Bone marrow (tissue), 2 donors: ENCODE results near the gene SLC14A1.
A peak's percentile ranks its signal among the peaks of the same experiment; 100 is the strongest.

ENCODE experiments used
- DNase-seq, 2 donors: peaks; one replicate each; lab custom pipeline; 2025; lab: John Stamatoyannopoulos, UW

The SLC14A1 gene

GRCh38 chr18:45723567-45724355 lies at the start of gene SLC14A1:
Gene SLC14A1, plus strand, starts transcription at chr18:45724181. Its CDS starts 6,140 bp downstream, at chr18:45730321.
- no peak for DNase-seq

GRCh38 chr18:45677276-45677807 lies 46.6 kb upstream of the SLC14A1 start:
- no peak for DNase-seq

- DNase-seq, result no peak
These were observed 45.5 kb upstream of the SLC14A1 start for GRCh38 chr18:45678441-45678840.

GRCh38 chr18:45678850-45679249 lies 45.1 kb upstream of the SLC14A1 start:
- DNase-seq, result peak in 1 of 2 donors; percentile 6

- no peak for DNase-seq
These were observed 43.8 kb upstream of the SLC14A1 start for GRCh38 chr18:45680066-45680690.

- DNase-seq, result no peak
These were observed 41.8 kb upstream of the SLC14A1 start for GRCh38 chr18:45682181-45682580.

GRCh38 chr18:45684341-45685115 lies 39.5 kb upstream of the SLC14A1 start:
- no peak for DNase-seq

GRCh38 chr18:45686891-45687611 lies 36.9 kb upstream of the SLC14A1 start:
- DNase-seq, result peak in 1 of 2 donors; percentile 89

- DNase-seq, result no peak
These were observed 36.4 kb upstream of the SLC14A1 start for GRCh38 chr18:45687621-45688020.

- no peak for DNase-seq
These were observed 35.9 kb upstream of the SLC14A1 start for GRCh38 chr18:45688113-45688512.

- DNase-seq, result no peak
These were observed 35.1 kb upstream of the SLC14A1 start for GRCh38 chr18:45688833-45689232.

GRCh38 chr18:45689396-45689795 lies 34.6 kb upstream of the SLC14A1 start:
- DNase-seq, result no peak

GRCh38 chr18:45690975-45691815 lies 32.8 kb upstream of the SLC14A1 start:
- DNase-seq, result peak; percentile 34 to 49

GRCh38 chr18:45691816-45692179 lies 32.2 kb upstream of the SLC14A1 start:
- no peak for DNase-seq

GRCh38 chr18:45702708-45703265 lies 21.2 kb upstream of the SLC14A1 start:
- no peak for DNase-seq

- DNase-seq, result no peak
These were observed 15.2 kb upstream of the SLC14A1 start for GRCh38 chr18:45708831-45709230.

- no peak for DNase-seq
These were observed 11.9 kb upstream of the SLC14A1 start for GRCh38 chr18:45712061-45712460.

GRCh38 chr18:45713239-45713638 lies 10.7 kb upstream of the SLC14A1 start:
- DNase-seq, result no peak

GRCh38 chr18:45715212-45715780 lies 8.7 kb upstream of the SLC14A1 start:
- DNase-seq, result no peak

- DNase-seq, result no peak
These were observed 4.9 kb upstream of the SLC14A1 start for GRCh38 chr18:45719106-45719505.
